Measurements from ENCODE around the gene ACIN1. TPM values are rescaled to one million over a fixed set of nuclear protein-coding genes. Genes with fewer than 3 reads are reported as not detected.

Gene ACIN1
- total and polyA plus RNA-seq, 2 of the 13 experiments (the other 11 are each of a cell fraction or from before 2014, with no cell fraction given), result 165 to 183 TPM

GRCh38 chr14:23056956-23057756 is 37.8 kb downstream of the ACIN1 start, which contains the start of gene CDH24 (continued):
- no peak for TF ChIP-seq SCMH1 (CRISPR knock-in tag; IDR thresholded peaks at IDR 0.05; ENCODE audit: borderline replicate concordance)
- no peak for TF ChIP-seq NR3C1 (CRISPR knock-in tag; IDR thresholded peaks at IDR 0.05)
- no peak for TF ChIP-seq NFE2L2 (IDR thresholded peaks at IDR 0.05; ENCODE audit: low read length)
- TF ChIP-seq PTBP1 (IDR thresholded peaks at IDR 0.05; ENCODE audit: low read depth, low read length, poor library complexity, severe bottlenecking), result no peak
- TF ChIP-seq POLR2AphosphoS2 (IDR thresholded peaks at IDR 0.05; ENCODE audit: low read depth, low read length), result no peak
- no peak; the same call in 1 of the 2 replicates for TF ChIP-seq HES4 (CRISPR knock-in tag; IDR thresholded peaks at IDR 0.05; ENCODE audit: borderline replicate concordance)
- TF ChIP-seq MLXIP (CRISPR knock-in tag; IDR thresholded peaks at IDR 0.05; ENCODE audit: borderline replicate concordance), result no peak
- no peak for TF ChIP-seq AGO2 (optimal IDR thresholded peaks at IDR 0.05; ENCODE audit: low read depth, low read length)
- TF ChIP-seq SIN3B (IDR thresholded peaks at IDR 0.05; ENCODE audit: low read length), result no peak
- peak; percentile 65; the same call in 1 of the 2 replicates for TF ChIP-seq ZBTB2 (CRISPR knock-in tag; IDR thresholded peaks at IDR 0.05; ENCODE audit: low read depth)
- TF ChIP-seq TEAD2 (CRISPR knock-in tag; IDR thresholded peaks at IDR 0.05), result no peak
- TF ChIP-seq ZNF280B (CRISPR knock-in tag; IDR thresholded peaks at IDR 0.05; ENCODE audit: borderline replicate concordance), result no peak
- no peak for TF ChIP-seq ZMAT5 (CRISPR knock-in tag; IDR thresholded peaks at IDR 0.05; ENCODE audit: borderline replicate concordance, low read depth)
- TF ChIP-seq TSC22D2 (CRISPR knock-in tag; IDR thresholded peaks at IDR 0.05; ENCODE audit: borderline replicate concordance), result no peak
- TF ChIP-seq HDAC1 (CRISPR knock-in tag; IDR thresholded peaks at IDR 0.05), result no peak
- TF ChIP-seq ZNF556 (CRISPR knock-in tag; IDR thresholded peaks at IDR 0.05; ENCODE audit: borderline replicate concordance), result peak; percentile 73
- no peak for TF ChIP-seq PAWR (CRISPR knock-in tag; IDR thresholded peaks at IDR 0.05; ENCODE audit: borderline replicate concordance)
- TF ChIP-seq ARNT (IDR thresholded peaks at IDR 0.05), result peak; percentile 50; the same call in 1 of the 2 replicates
- TF ChIP-seq NR1H2 (CRISPR knock-in tag; IDR thresholded peaks at IDR 0.05; ENCODE audit: borderline replicate concordance, low read depth), result no peak; the same call in 1 of the 2 replicates
- no peak for TF ChIP-seq ZFP36L2 (CRISPR knock-in tag; IDR thresholded peaks at IDR 0.05)
- TF ChIP-seq SMAD1 (CRISPR knock-in tag; IDR thresholded peaks at IDR 0.05; ENCODE audit: borderline replicate concordance, low read depth), result no peak
- no peak for TF ChIP-seq KDM5A (IDR thresholded peaks at IDR 0.05; ENCODE audit: borderline replicate concordance, low read length)

Measured in HepG2 (cell line).